Mesenteric fat pad (tissue), 1 donor: ENCODE measurements around the gene PTBP3. TPM values are rescaled to one million over a fixed set of nuclear protein-coding genes. Genes with fewer than 3 reads are reported as not detected.

Experiments
- DNase-seq: peaks from one replicate; pipeline ENCODE4 v3.0.0-alpha.2; 2020; ENCODE audit warnings: low spot score
- total RNA-seq: library from RNA; stranded (reverse); fragmentation: NEBNext Ultra II Directional; extraction: Animal tissue kit (Norgen Biotek cat#: 25700); gene quantifications from one replicate; pipeline ENCODE4 v1.2.1, GENCODE V29; 2021
- donor health status: DM: yes; HTN: yes; CAD: no.

Gene PTBP3
- total RNA-seq, 1 donor from 2014 or later = 53.6 TPM

GRCh38 chr9:112170235-112170634 lies 163.2 kb downstream of the PTBP3 start:
- no peak for DNase-seq

- no peak for DNase-seq
These were observed 164.1 kb downstream of the PTBP3 start for GRCh38 chr9:112169368-112169767.

GRCh38 chr9:112168197-112168596 lies 165.2 kb downstream of the PTBP3 start:
- no peak for DNase-seq

Other genes starting within 250 kb of the PTBP3 start
- gene SUSD1, start 158.3 kb downstream of the PTBP3 start, total RNA-seq = 18.9 TPM
- 90.0 TPM for gene HSDL2, start 46.5 kb upstream of the PTBP3 start, total RNA-seq
- 6.1 TPM for gene KIAA1958, start 153.2 kb upstream of the PTBP3 start, total RNA-seq